ENCODE results near the gene ZSCAN1. TPM values are rescaled to one million over a fixed set of nuclear protein-coding genes. Genes with fewer than 3 reads are reported as not detected.

The ZSCAN1 gene
- total RNA-seq, 1 donor from 2014 or later, result 0.67 TPM

- H3K9me3 Mint-ChIP-seq, result peaks cover 69% of the 10 kb centered on the region
These were observed 12.1 kb upstream of the ZSCAN1 start for GRCh38 chr19:58021541-58022282.

GRCh38 chr19:58022283-58022660 is 11.6 kb upstream of the ZSCAN1 start:
- H3K36me3 ChIP-seq, result no peaks in the 10 kb centered on the region
- H3K4me2 ChIP-seq, result no peak overlapping the region
- Mint-ChIP-seq H3K27me3 (ENCODE audit: insufficient read depth, low read depth) (peaks cover 5% of the 10 kb centered on the region), H3K36me3 (peaks cover 7% of the 10 kb centered on the region), H3K4me1 (no peaks in the 10 kb centered on the region), H3K9me3 (peaks cover 69% of the 10 kb centered on the region), H3K27ac (no peak overlapping the region), H3K4me3 (no peak overlapping the region)
- no peaks in the 10 kb centered on the region for H3K79me2 ChIP-seq (ENCODE audit: low read depth)
- H4K20me1 ChIP-seq (ENCODE audit: low read depth), result no peaks in the 10 kb centered on the region
- H3K9me3 ChIP-seq (ENCODE audit: low read depth), result no peaks in the 10 kb centered on the region
- H3K27me3 ChIP-seq, result no peaks in the 10 kb centered on the region
- H3F3A ChIP-seq (ENCODE audit: low read depth), result no peaks in the 10 kb centered on the region
- H3K4me1 ChIP-seq, result no peaks in the 10 kb centered on the region
- no peak overlapping the region for H2AFZ ChIP-seq (replicated peaks)
- no peak overlapping the region for H3K4me3 ChIP-seq
- H3K27ac ChIP-seq, result no peak overlapping the region
- no peak for DNase-seq (ENCODE audit: low spot score)
- no peak for TF ChIP-seq EZH2phosphoT487 (IDR thresholded peaks at IDR 0.05)
- TF ChIP-seq EZH2 (IDR thresholded peaks at IDR 0.05), result no peak
- no peak for TF ChIP-seq CTCF (IDR thresholded peaks at IDR 0.05)
- no peak overlapping the region for H3K9ac ChIP-seq

More at GRCh38 chr19:58021541-58022282, 12.1 kb upstream of the ZSCAN1 start:
- Mint-ChIP-seq H3K4me1 (no peaks in the 10 kb centered on the region), H3K27me3 (ENCODE audit: insufficient read depth, low read depth) (peaks cover 5% of the 10 kb centered on the region), H3K36me3 (peaks cover 7% of the 10 kb centered on the region), H3K4me3 (no peak overlapping the region), H3K27ac (no peak overlapping the region)
- Histone ChIP-seq H3K4me1 (no peaks in the 10 kb centered on the region), H3K36me3 (no peaks in the 10 kb centered on the region), H3F3A (ENCODE audit: low read depth) (no peaks in the 10 kb centered on the region), H3K27ac (no peak overlapping the region), H3K9ac (no peak overlapping the region), H4K20me1 (ENCODE audit: low read depth) (no peaks in the 10 kb centered on the region), H3K9me3 (ENCODE audit: low read depth) (no peaks in the 10 kb centered on the region), H3K4me2 (no peak overlapping the region), H2AFZ (replicated peaks) (no peak overlapping the region), H3K79me2 (ENCODE audit: low read depth) (no peaks in the 10 kb centered on the region), H3K27me3 (no peaks in the 10 kb centered on the region), H3K4me3 (no peak overlapping the region)
- DNase-seq (ENCODE audit: low spot score), result peak; percentile 69
- TF ChIP-seq CTCF (IDR thresholded peaks at IDR 0.05), result peak; percentile 62
- no peak for TF ChIP-seq EZH2 (IDR thresholded peaks at IDR 0.05)
- TF ChIP-seq EZH2phosphoT487 (IDR thresholded peaks at IDR 0.05), result no peak

GRCh38 chr19:58024661-58025060 is 9.2 kb upstream of the ZSCAN1 start:
- Histone ChIP-seq H3K79me2 (ENCODE audit: low read depth) (no peaks in the 10 kb centered on the region), H3F3A (ENCODE audit: low read depth) (no peaks in the 10 kb centered on the region), H3K36me3 (no peaks in the 10 kb centered on the region), H3K4me1 (no peaks in the 10 kb centered on the region), H3K9me3 (ENCODE audit: low read depth) (no peaks in the 10 kb centered on the region), H3K4me2 (no peak overlapping the region), H4K20me1 (ENCODE audit: low read depth) (no peaks in the 10 kb centered on the region), H3K27ac (no peak overlapping the region), H3K9ac (no peak overlapping the region), H3K4me3 (no peak overlapping the region), H2AFZ (replicated peaks) (no peak overlapping the region), H3K27me3 (no peaks in the 10 kb centered on the region)
- peaks cover 69% of the 10 kb centered on the region for H3K9me3 Mint-ChIP-seq
- no peak overlapping the region for H3K27ac Mint-ChIP-seq
- no peak overlapping the region for H3K4me3 Mint-ChIP-seq
- DNase-seq (ENCODE audit: low spot score), result no peak
- TF ChIP-seq EZH2 (IDR thresholded peaks at IDR 0.05), result no peak
- no peak for TF ChIP-seq EZH2phosphoT487 (IDR thresholded peaks at IDR 0.05)
- no peak for TF ChIP-seq CTCF (IDR thresholded peaks at IDR 0.05)
- peaks cover 2% of the 10 kb centered on the region for H3K27me3 Mint-ChIP-seq (ENCODE audit: insufficient read depth, low read depth)
- no peaks in the 10 kb centered on the region for H3K4me1 Mint-ChIP-seq
- H3K36me3 Mint-ChIP-seq, result peaks cover 9% of the 10 kb centered on the region

All from neural progenitor cell (in vitro differentiated cells).